ENCODE measurements around the gene CHST4. TPM values are rescaled to one million over a fixed set of nuclear protein-coding genes. Genes with fewer than 3 reads are reported as not detected.

CHST4 gene
- total RNA-seq, 2 donors from 2014 or later, result not detected

GRCh38 chr16:71484006-71484893, 42.0 kb upstream of the CHST4 start:
- Histone ChIP-seq H3K9me3 (no peaks in the 10 kb centered on the region), H3K4me1 (ENCODE audit: control insufficient read depth in 1 of 2, low read depth in 2 of 2) (peaks cover 3 to 10% of the 10 kb centered on the region in 2 donors), H3K36me3 (no peaks in the 10 kb centered on the region), H3K4me3 (peak overlapping the region; percentile 84), H3K27ac (peak overlapping the region; percentile 93 to 95), H3K27me3 (replicated peaks; ENCODE audit: insufficient read depth) (no peaks in the 10 kb centered on the region)
- ATAC-seq (ENCODE audit: insufficient number of reproducible peaks, low FRiP score, low read depth) (peak; percentile 97), DNase-seq (ENCODE audit: low spot score) (peak; percentile 54)
- TF ChIP-seq CTCF (IDR thresholded peaks at IDR 0.05), result no peak

GRCh38 chr16:71489122-71489521, 37.1 kb upstream of the CHST4 start, which contains the start of gene ZNF19:
Gene ZNF19, minus strand, starts transcription at chr16:71489324. Its CDS starts 7,210 bp downstream, at chr16:71482114.
- DNase-seq (ENCODE audit: low spot score) (no peak), ATAC-seq (ENCODE audit: insufficient number of reproducible peaks, low FRiP score, low read depth) (no peak)
- H3K36me3 ChIP-seq, result no peaks in the 10 kb centered on the region
- H3K27ac ChIP-seq, result no peak within 1 kb of the TSS
- no peaks in the 10 kb centered on the region for H3K27me3 ChIP-seq (replicated peaks; ENCODE audit: insufficient read depth)
- no peaks in the 10 kb centered on the region for H3K9me3 ChIP-seq
- peaks cover 0 to 5% of the 10 kb centered on the region in 2 donors for H3K4me1 ChIP-seq (ENCODE audit: control insufficient read depth in 1 of 2, low read depth in 2 of 2)
- TF ChIP-seq CTCF (IDR thresholded peaks at IDR 0.05), result no peak
- no peak within 1 kb of the TSS for H3K4me3 ChIP-seq

- Histone ChIP-seq H3K4me1 (ENCODE audit: control insufficient read depth in 1 of 2, low read depth in 2 of 2) (no peaks in the 10 kb centered on the region), H3K36me3 (no peaks in the 10 kb centered on the region), H3K4me3 (no peak overlapping the region), H3K27me3 (replicated peaks; ENCODE audit: insufficient read depth) (no peaks in the 10 kb centered on the region), H3K27ac (no peak overlapping the region), H3K9me3 (no peaks in the 10 kb centered on the region)
- DNase-seq (ENCODE audit: low spot score) (no peak), ATAC-seq (ENCODE audit: insufficient number of reproducible peaks, low FRiP score, low read depth) (no peak)
- no peak for TF ChIP-seq CTCF (IDR thresholded peaks at IDR 0.05)
Observed at GRCh38 chr16:71490361-71490760, 35.9 kb upstream of the CHST4 start.

- H3K27me3 ChIP-seq (replicated peaks; ENCODE audit: insufficient read depth), result no peaks in the 10 kb centered on the region
- no peaks in the 10 kb centered on the region for H3K4me1 ChIP-seq (ENCODE audit: control insufficient read depth in 1 of 2, low read depth in 2 of 2)
- no peak for DNase-seq (ENCODE audit: low spot score)
- no peaks in the 10 kb centered on the region for H3K9me3 ChIP-seq
- no peak overlapping the region for H3K4me3 ChIP-seq
- no peaks in the 10 kb centered on the region for H3K36me3 ChIP-seq
- no peak for ATAC-seq (ENCODE audit: insufficient number of reproducible peaks, low FRiP score, low read depth)
- H3K27ac ChIP-seq, result no peak overlapping the region
- no peak for TF ChIP-seq CTCF (IDR thresholded peaks at IDR 0.05)
Observed at GRCh38 chr16:71491054-71491453, 35.2 kb upstream of the CHST4 start.

- H3K27ac ChIP-seq, result no peak overlapping the region
- no peaks in the 10 kb centered on the region for H3K9me3 ChIP-seq
- DNase-seq (ENCODE audit: low spot score) (no peak), ATAC-seq (ENCODE audit: insufficient number of reproducible peaks, low FRiP score, low read depth) (no peak)
- TF ChIP-seq CTCF (IDR thresholded peaks at IDR 0.05), result no peak
- no peaks in the 10 kb centered on the region for H3K36me3 ChIP-seq
- H3K27me3 ChIP-seq (replicated peaks; ENCODE audit: insufficient read depth), result no peaks in the 10 kb centered on the region
- H3K4me3 ChIP-seq, result no peak overlapping the region
- no peaks in the 10 kb centered on the region for H3K4me1 ChIP-seq (ENCODE audit: control insufficient read depth in 1 of 2, low read depth in 2 of 2)
Observed at GRCh38 chr16:71492786-71493185, 33.4 kb upstream of the CHST4 start.

Measured in thoracic aorta (tissue), 2 donors.